CD14-positive monocyte (primary cell): Measurements from ENCODE around the gene TFAM. TPM values are rescaled to one million over a fixed set of nuclear protein-coding genes. Genes with fewer than 3 reads are reported as not detected.

Experiments used
- DNase-seq, 3 donors: peaks; one replicate each; pipeline ENCODE4 v3.0.0-alpha.2; 2011 to 2022
- H2AFZ ChIP-seq: 2 replicates; pipeline ENCODE4 v1.6.0; 2012; ENCODE audit warnings: mild to moderate bottlenecking, low read depth, low read length, inconsistent platforms; ENCODE audit not compliant: insufficient read depth, poor library complexity, severe bottlenecking
- H3K27ac ChIP-seq, 2 donors: 1 replicate in 1 of 2; 2 replicates in 1 of 2; pipeline ENCODE4 v1.5.1; 2012 to 2013; ENCODE audit warnings: low read length in 2 of 2, control low read depth in 1 of 2, inconsistent platforms in 1 of 2, low read depth in 1 of 2, mild to moderate bottlenecking in 1 of 2
- H3K27me3 ChIP-seq, 2 donors: one replicate each; pipeline versions ENCODE4 v1.6.0 to v1.6.1; 2011 to 2013; ENCODE audit warnings: low read length in 2 of 2; ENCODE audit not compliant: control insufficient read depth in 2 of 2, insufficient read depth in 2 of 2
- H3K36me3 ChIP-seq, 2 donors: replicated peaks in 1 of 2; 1 replicate in 1 of 2; 2 replicates in 1 of 2; pipeline versions ENCODE4 v1.5.1 to v1.6.1; 2012 to 2013; ENCODE audit warnings: low read length in 2 of 2, control low read depth in 1 of 2, inconsistent platforms in 1 of 2, mild to moderate bottlenecking in 1 of 2; ENCODE audit not compliant: insufficient read depth in 2 of 2, control insufficient read depth in 1 of 2
- H3K4me1 ChIP-seq, 2 donors: 1 replicate in 1 of 2; 2 replicates in 1 of 2; pipeline versions ENCODE4 v1.5.1 to v1.6.1; 2012 to 2013; ENCODE audit warnings: low read length in 2 of 2, control low read depth in 1 of 2, inconsistent platforms in 1 of 2, mild to moderate bottlenecking in 1 of 2, moderate library complexity in 1 of 2; ENCODE audit not compliant: insufficient read depth in 2 of 2, control insufficient read depth in 1 of 2
- H3K4me2 ChIP-seq: replicated peaks from 2 replicates; pipeline ENCODE3; 2012; ENCODE audit warnings: low read length, moderate library complexity, mild to moderate bottlenecking; ENCODE audit not compliant: poor library complexity, severe bottlenecking; ENCODE audit errors: extremely low read depth
- H3K4me3 ChIP-seq, 3 experiments: fragments of 200-600 bp in 1 of 3; sonication (generic) in 1 of 3; replicated peaks in 1 of 3; 1 replicate in 2 of 3; 2 replicates in 1 of 3; pipeline ENCODE4 v1.5.1; 2011 to 2013; ENCODE audit warnings: low read length in 3 of 3, mild to moderate bottlenecking in 3 of 3, control low read depth in 2 of 3, low read depth in 2 of 3, inconsistent platforms in 1 of 3, moderate library complexity in 1 of 3
- H3K79me2 ChIP-seq: 2 replicates; pipeline ENCODE4 v1.6.0; 2012; ENCODE audit warnings: mild to moderate bottlenecking, control low read depth, inconsistent platforms, low read length, moderate library complexity; ENCODE audit not compliant: insufficient read depth
- H3K9ac ChIP-seq: 2 replicates; pipeline ENCODE4 v1.6.0; 2017; ENCODE audit warnings: low read length, mild to moderate bottlenecking; ENCODE audit not compliant: insufficient read depth, poor library complexity, severe bottlenecking
- H3K9me3 ChIP-seq, 2 donors: replicated peaks in 1 of 2; 1 replicate in 1 of 2; 2 replicates in 1 of 2; pipeline versions ENCODE4 v1.5.1 to v1.6.1; 2012 to 2013; ENCODE audit warnings: low read length in 2 of 2, control low read depth in 1 of 2; ENCODE audit not compliant: control insufficient read depth in 1 of 2, insufficient read depth in 1 of 2
- H4K20me1 ChIP-seq: 2 replicates; pipeline ENCODE4 v1.6.0; 2012; ENCODE audit warnings: mild to moderate bottlenecking, low read length, control low read depth, moderate library complexity; ENCODE audit not compliant: insufficient read depth
- H3K27ac Mint-ChIP-seq, 7 donors: one replicate each; pipeline ENCODE4 v1.8.0; 2020; ENCODE audit warnings: mild to moderate bottlenecking in 7 of 7, mixed read lengths in 7 of 7, moderate library complexity in 6 of 7, inconsistent platforms in 2 of 7
- H3K27me3 Mint-ChIP-seq, 3 donors: one replicate each; pipeline ENCODE4 v1.8.0; 2021 to 2022; ENCODE audit warnings: low read depth in 3 of 3, mild to moderate bottlenecking in 3 of 3, mixed read lengths in 3 of 3, moderate library complexity in 3 of 3, inconsistent platforms in 1 of 3
- H3K36me3 Mint-ChIP-seq, 2 donors: one replicate each; pipeline ENCODE4 v1.8.0; 2020; ENCODE audit warnings: mixed read lengths in 2 of 2, inconsistent platforms in 1 of 2, mild to moderate bottlenecking in 1 of 2
- H3K4me1 Mint-ChIP-seq: one replicate; pipeline ENCODE4 v1.8.0; 2020; ENCODE audit warnings: mild to moderate bottlenecking, mixed read lengths
- H3K4me3 Mint-ChIP-seq, 2 donors: one replicate each; pipeline ENCODE4 v1.8.0; 2020; ENCODE audit warnings: mild to moderate bottlenecking in 2 of 2, mixed read lengths in 2 of 2, moderate library complexity in 1 of 2
- H3K9me3 Mint-ChIP-seq, 7 donors: one replicate each; pipeline ENCODE4 v1.8.0; 2020 to 2022; ENCODE audit warnings: mixed read lengths in 7 of 7, mild to moderate bottlenecking in 6 of 7, moderate library complexity in 6 of 7, inconsistent platforms in 2 of 7
- CTCF ChIP-seq: fragments of 200-600 bp; IDR thresholded peaks from one replicate; pipeline ENCODE4 v1.8.0; 2022; ENCODE audit warnings: antibody characterized with exemption, mild to moderate bottlenecking
- WGBS: methylation state at CpG from one replicate; pipeline ENCODE4 v1.1.5; 2013; ENCODE audit warnings: missing lambda C conversion rate; ENCODE audit not compliant: insufficient coverage; 5-methylcytosine and 5-hydroxymethylcytosine counted together
- intact Hi-C, 2 donors: fragments of 100-400 bp; cut with micrococcal nuclease; formaldehyde crosslinking; loops; one replicate each; pipeline versions ENCODE4 v1.15.0 to v1.15.1; 2023
- polyA plus RNA-seq, 3 donors: library from polyadenylated mRNA; depleted of rRNA in 1 of 3; unstranded in 2 of 3; stranded (reverse) in 1 of 3; fragments of 300-500 nt in 2 of 3; fragments of >200 nt in 1 of 3; fragmentation: Illumina TruSeq in 2 of 3; gene quantifications; 1 replicate in 2 of 3; 2 replicates in 1 of 3; pipeline ENCODE4 v1.2.3, GENCODE V29; 2012 to 2021

TFAM gene
- polyA plus RNA-seq, 3 donors = 5.9 to 34.4 (median 33.8) TPM

DNA sequence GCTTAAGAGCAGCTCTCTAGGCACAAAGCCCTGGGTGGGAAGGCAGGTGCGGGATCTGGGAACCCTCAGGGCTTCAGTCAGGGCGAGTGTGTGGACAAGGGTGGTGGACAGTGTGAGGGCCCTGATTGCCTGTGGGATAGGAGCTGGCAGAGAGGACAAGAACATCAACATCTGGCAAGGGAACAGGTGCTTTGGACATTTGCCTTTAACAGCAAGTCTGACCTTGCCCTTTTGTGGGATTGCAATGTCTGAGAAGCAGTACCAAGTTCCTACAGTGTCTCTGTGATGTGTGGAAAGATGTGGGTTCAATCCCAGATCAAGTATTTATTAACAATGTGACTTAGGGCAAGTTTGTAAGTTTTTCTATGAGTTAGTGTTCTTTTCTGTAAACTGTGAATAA is 46.7 kb downstream of the TFAM start:
- peaks cover 0 to 8% (median 5%) of the 10 kb centered on the region in 3 donors for H3K27me3 Mint-ChIP-seq
- no peaks in the 10 kb centered on the region for H3K4me1 Mint-ChIP-seq
- no peak overlapping the region for H3K4me3 Mint-ChIP-seq
- H3K9me3 Mint-ChIP-seq = peaks cover 0 to 5% (median 2%) of the 10 kb centered on the region in 7 donors
- no peaks in the 10 kb centered on the region for H3K79me2 ChIP-seq
- no peak for DNase-seq
- no peak overlapping the region for H3K4me2 ChIP-seq
- no peak overlapping the region for H2AFZ ChIP-seq
- no peak overlapping the region for H3K9ac ChIP-seq
- 85% methylated on average over 2 of the region's 2 CpGs for WGBS
- H3K9me3 ChIP-seq = no peaks in the 10 kb centered on the region
- H3K27ac ChIP-seq = no peak overlapping the region
- H4K20me1 ChIP-seq = no peaks in the 10 kb centered on the region
- no peaks in the 10 kb centered on the region for H3K36me3 ChIP-seq
- H3K4me3 ChIP-seq = no peak overlapping the region
- no peak overlapping the region for H3K27ac Mint-ChIP-seq
- intact Hi-C loops = no loop called here
- no peaks in the 10 kb centered on the region for H3K4me1 ChIP-seq
- no peaks in the 10 kb centered on the region for H3K36me3 Mint-ChIP-seq
- no peak for TF ChIP-seq CTCF
- H3K27me3 ChIP-seq = peaks cover 0 to 4% of the 10 kb centered on the region in 2 donors

- Histone ChIP-seq H3K9ac (no peak overlapping the region), H3K79me2 (no peaks in the 10 kb centered on the region), H3K27ac (no peak overlapping the region), H2AFZ (no peak overlapping the region), H3K9me3 (no peaks in the 10 kb centered on the region), H3K4me1 (no peaks in the 10 kb centered on the region), H4K20me1 (no peaks in the 10 kb centered on the region), H3K36me3 (no peaks in the 10 kb centered on the region), H3K4me2 (no peak overlapping the region), H3K27me3 (peaks cover 0 to 4% of the 10 kb centered on the region in 2 donors), H3K4me3 (no peak overlapping the region)
- intact Hi-C loops = no loop called here
- Mint-ChIP-seq H3K27ac (no peak overlapping the region), H3K4me3 (no peak overlapping the region), H3K9me3 (peaks cover 0 to 5% (median 2%) of the 10 kb centered on the region in 7 donors), H3K27me3 (peaks cover 2 to 8% (median 6%) of the 10 kb centered on the region in 3 donors), H3K4me1 (no peaks in the 10 kb centered on the region), H3K36me3 (no peaks in the 10 kb centered on the region)
- TF ChIP-seq CTCF = no peak
- WGBS = no CpG with 5 or more reads among the region's 2 CpGs
- DNase-seq = no peak
These were observed 47.9 kb downstream of the TFAM start for GRCh38 chr10:58433066-58433465.
